Activated naive CD8-positive, alpha-beta T cell treated with anti-CD3 and anti-CD28 coated beads, Interleukin-2, amount 50 U/mL, for 24 hours (primary cell): ENCODE data around the gene SCP2D1.

Source experiments
- ATAC-seq: fragments of 150-1000 bp; cut with Tn5 transposase; one replicate; pipeline ENCODE4 v1.10.0; 2021
- DNase-seq: peaks from one replicate; pipeline ENCODE4 v3.0.0; 2021
- H3K27ac Mint-ChIP-seq: one replicate; pipeline ENCODE4 v1.8.0; 2021; ENCODE audit warnings: mild to moderate bottlenecking, mixed read lengths
- H3K27me3 Mint-ChIP-seq: one replicate; pipeline ENCODE4 v1.8.0; 2021; ENCODE audit warnings: mixed read lengths
- H3K36me3 Mint-ChIP-seq: one replicate; pipeline ENCODE4 v1.8.0; 2021; ENCODE audit warnings: low read depth, mixed read lengths
- H3K4me1 Mint-ChIP-seq: one replicate; pipeline ENCODE4 v1.8.0; 2021; ENCODE audit warnings: mixed read lengths
- H3K4me3 Mint-ChIP-seq: one replicate; pipeline ENCODE4 v1.8.0; 2021; ENCODE audit warnings: mild to moderate bottlenecking, moderate library complexity, mixed read lengths
- H3K9me3 Mint-ChIP-seq: one replicate; pipeline ENCODE4 v1.8.0; 2021; ENCODE audit warnings: mixed read lengths

The SCP2D1 gene

DNA sequence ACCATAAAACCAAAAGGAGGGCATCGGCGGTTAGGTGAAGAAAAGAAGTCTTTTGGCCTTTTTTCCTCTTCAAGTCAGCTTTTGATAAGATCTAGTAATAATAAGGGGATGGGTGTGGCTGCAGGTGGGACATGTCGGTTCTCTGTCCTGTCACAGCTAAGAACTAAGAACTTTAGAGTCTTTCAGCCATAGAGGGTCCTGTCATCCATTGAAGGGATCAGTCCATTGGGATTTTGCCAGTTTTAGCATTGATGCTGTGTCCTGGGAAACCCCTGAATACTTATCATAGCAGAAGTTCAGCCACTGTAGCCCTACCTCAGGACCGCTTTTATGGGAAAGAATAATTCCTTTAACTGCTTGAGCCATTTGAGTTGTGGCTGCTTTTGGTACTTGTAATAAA lies 18.2 kb upstream of the SCP2D1 start:
- H3K36me3 Mint-ChIP-seq, result peaks cover 5% of the 10 kb centered on the region

DNA sequence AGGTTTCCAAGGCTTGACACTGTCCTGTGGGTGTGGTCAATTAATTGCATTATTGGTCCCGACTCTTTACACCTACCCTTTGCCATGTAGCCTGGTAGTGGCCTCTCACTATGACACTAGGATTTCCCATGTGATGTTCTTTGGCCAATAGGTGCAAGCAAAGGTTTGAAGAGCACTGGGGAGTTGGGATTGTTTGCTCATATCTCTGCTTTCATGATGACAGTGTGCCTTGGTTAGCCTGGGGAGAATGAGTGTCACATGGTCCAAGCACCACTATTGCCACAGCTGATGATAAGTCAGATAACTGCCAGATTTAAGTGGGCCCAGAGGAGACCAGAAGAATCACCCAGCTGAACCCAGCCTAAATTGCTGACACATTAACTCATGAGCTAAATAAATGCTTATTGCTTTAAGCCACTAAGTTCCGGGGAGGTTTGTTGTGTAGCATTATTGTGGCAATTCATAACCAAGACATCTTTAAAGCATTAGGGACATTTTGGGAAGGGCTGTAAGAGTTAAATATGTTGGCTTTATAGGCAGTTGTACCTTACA lies 17.2 kb upstream of the SCP2D1 start:
- no peak for ATAC-seq
- peaks cover 4% of the 10 kb centered on the region for H3K27me3 Mint-ChIP-seq
- DNase-seq, result no peak
- H3K27ac Mint-ChIP-seq, result no peak overlapping the region
- H3K4me3 Mint-ChIP-seq, result no peak overlapping the region
- peaks cover 12% of the 10 kb centered on the region for H3K4me1 Mint-ChIP-seq
- H3K9me3 Mint-ChIP-seq, result peaks cover 4% of the 10 kb centered on the region
- H3K36me3 Mint-ChIP-seq, result peaks cover 5% of the 10 kb centered on the region

More for the DNA sequence above, 18.2 kb upstream of the SCP2D1 start:
- Mint-ChIP-seq H3K27ac (no peak overlapping the region), H3K4me3 (no peak overlapping the region), H3K9me3 (peaks cover 4% of the 10 kb centered on the region), H3K27me3 (peaks cover 4% of the 10 kb centered on the region), H3K4me1 (peaks cover 12% of the 10 kb centered on the region)
- ATAC-seq (no peak), DNase-seq (no peak)

DNA sequence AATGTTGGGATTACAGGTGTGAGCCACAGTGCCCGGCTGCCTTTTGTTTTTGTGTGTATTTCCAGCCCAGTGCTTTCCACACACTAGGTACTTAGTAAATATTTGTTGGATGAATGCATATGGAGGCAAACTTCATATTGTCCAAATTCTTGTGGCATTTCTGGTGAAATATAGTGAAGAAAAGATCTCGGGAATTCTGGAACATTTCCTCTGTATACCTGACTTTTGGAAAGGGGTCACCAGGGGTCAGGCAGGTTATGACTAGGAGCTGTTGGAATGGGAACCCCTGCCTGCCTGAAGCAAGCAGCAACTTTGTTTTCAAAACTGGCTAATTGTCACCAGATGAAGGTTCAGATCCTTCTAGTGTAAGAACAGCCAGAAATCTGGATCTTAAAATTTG lies 12.1 kb upstream of the SCP2D1 start:
- H3K36me3 Mint-ChIP-seq, result peaks cover under 1% of the 10 kb centered on the region
- H3K4me1 Mint-ChIP-seq, result peaks cover 15% of the 10 kb centered on the region
- ATAC-seq (no peak), DNase-seq (no peak)
- H3K27ac Mint-ChIP-seq, result no peak overlapping the region
- H3K9me3 Mint-ChIP-seq, result peaks cover 1% of the 10 kb centered on the region
- H3K4me3 Mint-ChIP-seq, result no peak overlapping the region
- H3K27me3 Mint-ChIP-seq, result no peaks in the 10 kb centered on the region

DNA sequence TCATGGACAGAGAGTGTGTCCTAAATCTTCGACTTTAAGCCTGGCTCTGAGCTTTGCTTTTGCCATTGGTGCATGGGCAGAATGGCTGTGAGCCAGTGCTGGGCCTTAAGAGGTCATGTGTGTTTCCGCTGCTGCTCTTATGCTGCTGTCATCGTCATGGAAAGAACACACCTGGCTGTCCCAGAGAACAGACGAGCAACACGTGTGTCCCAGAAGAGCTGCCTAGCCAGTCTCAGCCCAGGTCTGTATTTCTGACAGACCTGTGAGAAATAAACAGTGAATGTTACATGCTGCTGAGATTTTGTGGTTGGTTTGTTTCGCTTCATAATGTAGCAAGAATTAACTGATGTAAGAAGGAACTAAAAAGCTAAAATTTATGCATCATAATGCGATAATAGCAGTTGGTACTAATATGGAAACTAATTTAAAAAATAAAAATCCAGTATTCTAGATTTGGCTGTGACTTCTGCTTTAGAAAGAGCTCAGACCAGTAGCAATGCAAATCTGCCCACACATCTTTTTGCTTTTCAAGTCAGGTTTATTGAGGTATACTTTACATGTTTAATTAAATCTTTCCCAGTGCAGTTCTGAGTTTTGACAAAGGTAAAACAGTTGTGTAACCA lies 11.5 kb upstream of the SCP2D1 start:
- peaks cover 1% of the 10 kb centered on the region for H3K36me3 Mint-ChIP-seq
- H3K9me3 Mint-ChIP-seq, result no peaks in the 10 kb centered on the region
- DNase-seq (no peak), ATAC-seq (no peak)
- H3K4me1 Mint-ChIP-seq, result peaks cover 17% of the 10 kb centered on the region
- no peak overlapping the region for H3K4me3 Mint-ChIP-seq
- H3K27ac Mint-ChIP-seq, result no peak overlapping the region
- H3K27me3 Mint-ChIP-seq, result no peaks in the 10 kb centered on the region

DNA sequence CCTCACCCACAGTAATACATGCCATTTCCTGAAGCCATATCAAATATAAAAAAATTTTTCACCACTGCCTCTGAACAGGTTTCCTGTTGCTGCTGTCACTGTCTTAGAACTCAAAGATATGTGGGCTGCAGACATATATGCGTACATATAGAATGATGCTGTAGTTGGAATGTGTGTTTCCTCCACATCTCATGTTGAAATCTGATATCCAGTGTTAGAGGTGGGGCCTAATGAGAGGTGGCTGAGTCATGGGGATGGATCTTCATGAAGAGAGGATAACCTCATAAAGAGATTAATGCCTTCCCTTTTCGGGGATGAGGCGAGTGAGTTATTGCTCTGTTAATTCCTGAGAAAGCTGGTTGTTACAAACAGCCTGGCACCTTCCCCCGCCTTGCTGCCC lies 7.7 kb upstream of the SCP2D1 start:
- DNase-seq (no peak), ATAC-seq (no peak)
- peaks cover 17% of the 10 kb centered on the region for H3K4me1 Mint-ChIP-seq
- H3K4me3 Mint-ChIP-seq, result no peak overlapping the region
- no peaks in the 10 kb centered on the region for H3K9me3 Mint-ChIP-seq
- no peak overlapping the region for H3K27ac Mint-ChIP-seq
- peaks cover 1% of the 10 kb centered on the region for H3K36me3 Mint-ChIP-seq
- H3K27me3 Mint-ChIP-seq, result no peaks in the 10 kb centered on the region

DNA sequence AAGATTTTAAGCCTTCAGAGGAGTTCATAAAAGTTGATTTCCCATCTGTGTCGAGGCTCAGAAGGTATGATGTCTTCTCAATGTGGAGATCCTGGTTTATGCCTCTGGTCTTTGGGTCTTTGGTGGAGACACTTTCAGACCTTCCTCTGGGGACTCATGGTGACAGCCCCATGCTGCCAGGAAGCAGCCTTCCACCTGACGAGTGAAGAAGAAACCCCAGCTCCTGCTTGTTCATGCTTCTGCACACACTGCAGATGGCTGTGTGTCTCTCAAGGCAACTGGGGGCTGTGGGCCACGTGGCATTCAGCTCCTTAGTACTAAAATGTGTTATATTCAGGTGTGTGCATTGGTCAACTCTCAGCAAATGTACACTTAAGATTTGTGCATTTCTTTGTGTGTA lies 4.9 kb upstream of the SCP2D1 start:
- no peak overlapping the region for H3K4me3 Mint-ChIP-seq
- peaks cover 1% of the 10 kb centered on the region for H3K36me3 Mint-ChIP-seq
- no peak overlapping the region for H3K27ac Mint-ChIP-seq
- ATAC-seq (no peak), DNase-seq (no peak)
- no peaks in the 10 kb centered on the region for H3K9me3 Mint-ChIP-seq
- peaks cover 17% of the 10 kb centered on the region for H3K4me1 Mint-ChIP-seq
- H3K27me3 Mint-ChIP-seq, result peaks cover 2% of the 10 kb centered on the region

DNA sequence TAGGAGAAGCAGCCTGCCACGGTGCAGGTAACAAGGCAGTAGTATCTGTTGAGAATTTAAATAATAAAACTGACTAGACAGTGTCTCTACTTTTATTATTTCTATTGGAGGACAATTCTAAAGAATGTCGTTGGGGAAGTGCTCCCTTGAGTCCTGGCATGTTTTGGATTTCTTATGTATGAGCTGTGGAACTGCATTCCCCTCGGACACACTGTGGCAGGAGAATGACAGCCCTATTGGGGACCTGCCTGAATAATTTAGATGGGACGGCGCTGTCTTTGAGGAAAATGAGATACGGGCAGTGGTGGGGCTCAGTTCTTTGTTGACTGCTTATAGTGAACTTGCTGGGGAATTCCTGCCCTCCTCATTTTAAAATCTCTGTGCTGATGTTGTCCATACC lies 2.4 kb upstream of the SCP2D1 start:
- Mint-ChIP-seq H3K4me1 (peaks cover 4% of the 10 kb centered on the region), H3K4me3 (no peak overlapping the region), H3K9me3 (no peaks in the 10 kb centered on the region), H3K27me3 (peaks cover 2% of the 10 kb centered on the region), H3K36me3 (peaks cover 1% of the 10 kb centered on the region), H3K27ac (no peak overlapping the region)
- DNase-seq (no peak), ATAC-seq (no peak)

DNA sequence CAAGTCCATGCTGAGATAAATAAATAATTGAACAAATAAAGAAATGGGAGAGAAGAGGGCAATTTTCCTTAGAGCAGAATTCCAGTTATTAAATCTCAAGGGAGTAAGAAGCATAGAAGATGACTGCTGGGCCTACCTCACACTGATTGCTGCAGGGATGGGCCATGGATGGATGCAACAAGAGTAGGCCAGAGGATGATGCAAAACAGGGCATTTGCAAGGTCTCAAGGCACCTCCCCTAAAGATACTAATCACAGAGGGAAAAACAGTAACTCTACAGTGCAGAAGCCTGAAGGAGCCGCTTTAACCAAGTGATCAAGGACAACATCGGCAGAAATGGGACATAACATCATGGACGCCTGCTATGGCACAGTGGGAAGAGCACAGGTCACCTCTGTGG lies 1.7 kb upstream of the SCP2D1 start:
- H3K4me1 Mint-ChIP-seq, result no peaks in the 10 kb centered on the region
- ATAC-seq, result no peak
- peaks cover 2% of the 10 kb centered on the region for H3K27me3 Mint-ChIP-seq
- H3K9me3 Mint-ChIP-seq, result no peaks in the 10 kb centered on the region
- DNase-seq, result no peak
- no peak overlapping the region for H3K27ac Mint-ChIP-seq
- no peak overlapping the region for H3K4me3 Mint-ChIP-seq
- no peaks in the 10 kb centered on the region for H3K36me3 Mint-ChIP-seq

DNA sequence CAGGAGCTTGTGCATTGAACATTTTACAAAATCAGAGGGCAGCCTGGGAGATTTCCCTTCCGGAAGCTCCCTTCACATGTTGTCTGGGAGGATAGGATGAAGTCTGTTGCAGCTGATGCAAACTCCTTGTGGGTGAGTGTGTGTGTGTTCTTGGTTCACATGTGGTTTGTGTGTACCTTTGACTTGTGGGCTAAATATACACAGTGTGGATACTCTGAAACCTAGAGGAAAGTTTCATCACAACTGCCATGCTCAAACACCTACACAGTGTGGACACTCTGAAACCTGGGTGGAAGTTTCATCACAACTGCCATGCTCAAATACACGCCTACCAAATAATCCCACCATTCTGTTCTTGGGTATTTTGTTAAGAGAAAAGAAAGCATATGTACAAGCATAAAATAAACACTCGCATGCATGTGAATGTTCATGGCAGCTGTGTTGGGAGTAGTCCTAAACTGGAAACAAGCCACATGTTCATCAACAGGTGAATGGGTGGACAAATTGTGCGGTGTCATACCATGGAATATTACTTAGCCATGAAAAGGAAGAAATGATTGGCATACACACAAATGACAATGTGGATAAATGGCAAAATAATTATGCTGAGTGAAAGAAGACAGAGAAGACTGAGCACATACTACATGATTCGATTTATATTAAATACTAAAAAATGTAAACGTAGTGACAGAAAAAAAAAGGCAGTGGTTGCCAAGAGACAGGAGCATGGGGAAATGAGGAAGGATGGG lies 1.8 kb downstream of the SCP2D1 start:
- Mint-ChIP-seq H3K4me3 (no peak overlapping the region), H3K27ac (no peak overlapping the region), H3K9me3 (no peaks in the 10 kb centered on the region), H3K27me3 (peaks cover 2% of the 10 kb centered on the region), H3K4me1 (no peaks in the 10 kb centered on the region), H3K36me3 (no peaks in the 10 kb centered on the region)
- ATAC-seq (no peak), DNase-seq (no peak)

DNA sequence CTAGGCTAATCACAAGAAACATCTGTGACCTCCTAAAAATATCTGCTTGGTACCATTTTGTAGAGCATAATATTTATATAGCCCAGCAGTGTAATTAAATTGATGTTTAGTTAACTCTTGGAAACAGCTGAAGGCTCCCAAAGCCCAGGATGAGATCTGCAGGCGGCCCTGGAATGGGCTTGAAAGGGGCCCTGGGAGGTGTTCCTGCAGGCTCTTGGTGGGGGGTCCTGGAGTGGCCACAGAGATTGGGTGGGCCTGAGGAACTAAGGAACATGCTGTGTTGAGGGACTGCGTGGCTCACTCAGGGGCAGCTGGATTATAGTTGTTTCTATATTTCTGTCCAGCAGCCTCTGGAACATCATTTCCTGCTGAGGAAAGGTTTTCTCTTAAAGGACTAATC lies 9.2 kb downstream of the SCP2D1 start:
- Mint-ChIP-seq H3K4me1 (no peaks in the 10 kb centered on the region), H3K27ac (no peak overlapping the region), H3K9me3 (no peaks in the 10 kb centered on the region), H3K36me3 (no peaks in the 10 kb centered on the region), H3K27me3 (no peaks in the 10 kb centered on the region), H3K4me3 (no peak overlapping the region)
- no peak for DNase-seq
- no peak for ATAC-seq

DNA sequence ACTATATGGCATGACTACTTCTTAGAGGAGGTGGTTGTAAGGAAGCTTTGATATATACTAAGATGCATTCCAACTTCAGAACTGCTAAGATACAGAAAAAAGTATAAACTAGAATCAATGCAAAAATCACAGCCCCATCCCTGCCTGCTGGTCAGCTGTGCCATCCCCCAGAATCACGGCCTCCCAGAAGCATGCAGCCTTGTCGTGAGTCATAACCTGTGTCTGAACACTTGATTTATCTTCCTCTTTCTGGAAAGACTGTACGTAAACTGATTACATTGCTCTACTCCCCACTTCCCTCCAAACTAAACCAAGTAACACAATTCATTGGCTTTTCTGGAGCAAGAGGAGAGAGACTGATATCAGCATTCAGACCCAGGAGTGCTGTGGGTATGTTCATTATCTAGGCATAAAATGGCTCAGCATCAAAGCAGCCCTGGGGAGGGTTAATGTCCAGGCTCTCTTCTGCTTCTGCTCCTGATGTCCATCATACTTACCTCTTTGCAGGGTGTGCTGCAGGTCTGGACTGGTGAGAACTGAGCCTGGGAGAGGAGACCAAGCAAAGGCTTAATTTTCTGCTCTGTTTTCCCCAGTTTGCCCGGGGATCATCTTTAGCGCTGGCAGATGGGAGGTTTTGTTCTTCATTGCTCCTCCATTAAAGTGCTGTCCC lies 18.4 kb downstream of the SCP2D1 start:
- no peak for DNase-seq
- no peaks in the 10 kb centered on the region for H3K9me3 Mint-ChIP-seq
- H3K4me1 Mint-ChIP-seq, result no peaks in the 10 kb centered on the region
- H3K27me3 Mint-ChIP-seq, result peaks cover 2% of the 10 kb centered on the region
- no peak overlapping the region for H3K4me3 Mint-ChIP-seq
- no peak overlapping the region for H3K27ac Mint-ChIP-seq
- H3K36me3 Mint-ChIP-seq, result no peaks in the 10 kb centered on the region
- ATAC-seq, result no peak

DNA sequence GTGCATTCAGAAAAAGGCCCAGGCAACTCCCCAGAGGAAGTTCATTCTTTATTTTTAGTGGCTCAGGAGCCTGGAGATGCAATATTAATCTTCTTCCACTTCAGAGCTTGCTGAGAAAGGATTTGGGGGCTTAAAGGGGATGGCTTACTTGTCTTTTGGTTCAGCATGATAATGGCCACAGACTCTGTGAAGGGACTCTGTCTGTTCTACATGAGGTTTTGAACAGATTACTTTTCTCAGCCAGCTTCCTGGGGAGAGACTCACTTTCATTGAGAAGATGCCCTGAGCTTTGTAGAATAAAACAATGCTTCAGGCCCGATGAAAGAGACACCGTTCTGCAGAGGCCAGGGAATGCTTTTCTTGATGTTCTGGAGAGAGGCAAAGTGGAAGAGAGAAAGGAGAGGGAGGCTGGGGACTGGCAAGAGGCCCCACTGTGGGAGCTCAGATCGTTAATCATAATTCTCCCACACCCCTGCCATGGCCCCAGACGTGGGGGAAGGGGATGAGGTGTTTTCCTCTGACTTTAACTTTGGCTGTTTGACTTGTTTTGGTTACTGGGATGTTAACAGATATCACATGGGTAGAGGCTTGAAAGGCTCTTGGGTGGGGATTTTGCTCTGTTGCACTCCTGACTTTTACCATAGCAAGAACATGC lies 19.1 kb downstream of the SCP2D1 start:
- Mint-ChIP-seq H3K9me3 (no peaks in the 10 kb centered on the region), H3K4me3 (no peak overlapping the region), H3K27ac (no peak overlapping the region), H3K36me3 (no peaks in the 10 kb centered on the region), H3K27me3 (peaks cover 2% of the 10 kb centered on the region), H3K4me1 (no peaks in the 10 kb centered on the region)
- DNase-seq, result no peak
- no peak for ATAC-seq

DNA sequence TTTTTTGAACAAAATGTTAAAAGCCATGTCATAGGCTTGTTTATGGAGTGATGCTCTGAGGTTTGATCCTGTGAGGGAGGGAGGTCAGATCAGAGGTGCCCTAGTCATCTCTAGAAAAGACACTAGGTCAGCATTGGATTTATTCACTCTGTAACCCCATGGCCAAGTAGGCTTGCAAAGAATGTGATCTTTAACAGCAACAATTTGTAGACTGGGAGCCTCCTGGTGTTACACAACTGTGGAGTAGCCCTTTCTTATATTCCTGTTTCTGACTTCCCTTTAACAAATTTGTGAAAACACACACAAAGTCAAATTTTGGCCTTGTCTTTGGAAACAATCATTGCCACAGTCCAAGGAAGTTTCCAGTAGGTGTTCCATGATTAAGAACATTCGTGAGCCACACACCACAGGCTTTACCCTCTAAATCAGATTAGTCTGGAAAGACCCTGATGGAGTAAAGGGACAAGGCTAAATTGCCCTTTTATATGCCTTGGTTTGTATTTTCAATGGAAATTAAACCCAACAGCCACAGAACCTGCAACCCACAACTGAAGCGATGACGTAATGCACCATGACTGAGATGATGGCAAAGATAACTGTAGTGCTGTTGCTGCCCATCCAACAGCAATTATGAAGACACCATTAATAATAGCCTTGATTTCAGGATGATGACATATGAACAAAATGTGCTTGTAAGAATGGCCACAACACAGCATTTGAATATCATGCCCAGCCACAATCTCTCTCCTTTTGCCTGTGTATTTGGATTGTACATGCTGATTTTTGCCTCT lies 22.1 kb downstream of the SCP2D1 start:
- H3K4me1 Mint-ChIP-seq, result no peaks in the 10 kb centered on the region
- H3K36me3 Mint-ChIP-seq, result no peaks in the 10 kb centered on the region
- no peak overlapping the region for H3K4me3 Mint-ChIP-seq
- H3K27me3 Mint-ChIP-seq, result no peaks in the 10 kb centered on the region
- no peaks in the 10 kb centered on the region for H3K9me3 Mint-ChIP-seq
- DNase-seq (no peak), ATAC-seq (no peak)
- H3K27ac Mint-ChIP-seq, result no peak overlapping the region

DNA sequence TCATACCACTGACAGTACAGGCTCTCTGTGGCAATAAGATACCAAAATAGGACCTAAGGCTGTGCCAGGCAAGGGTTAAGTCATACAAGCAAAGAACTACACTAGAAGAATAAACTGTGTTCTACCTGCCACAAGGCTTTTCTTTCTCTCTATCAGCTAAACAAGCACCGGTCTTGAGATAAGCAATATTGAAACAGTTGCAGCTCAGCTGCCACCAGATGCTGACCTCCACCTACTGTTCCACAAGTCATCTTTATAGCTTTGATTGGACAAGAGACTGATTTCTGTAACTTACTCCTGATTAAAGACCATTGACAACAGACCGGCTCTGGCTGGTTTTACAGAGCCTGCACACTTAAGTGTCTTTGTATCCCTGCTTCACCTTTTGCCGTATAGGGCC lies 24.1 kb downstream of the SCP2D1 start:
- H3K27me3 Mint-ChIP-seq, result no peaks in the 10 kb centered on the region
- ATAC-seq, result no peak
- H3K4me3 Mint-ChIP-seq, result no peak overlapping the region
- no peak for DNase-seq
- no peaks in the 10 kb centered on the region for H3K9me3 Mint-ChIP-seq
- H3K36me3 Mint-ChIP-seq, result no peaks in the 10 kb centered on the region
- H3K4me1 Mint-ChIP-seq, result no peaks in the 10 kb centered on the region
- H3K27ac Mint-ChIP-seq, result no peak overlapping the region
